Sigmoid colon (tissue), 4 donors: ENCODE data around the gene CDKL1.

Experiments used
- CTCF ChIP-seq, 4 experiments: fragments of 450-650 bp in 3 of 4; fragments of 200-600 bp in 1 of 4; IDR thresholded peaks; one replicate each; pipeline ENCODE4 v1.5.1; 2016 to 2019; ENCODE audit warnings: antibody characterized with exemption in 4 of 4, mild to moderate bottlenecking in 3 of 4, moderate library complexity in 2 of 4
- EP300 ChIP-seq, 4 donors: sonication (generic); formaldehyde crosslinking; IDR thresholded peaks; one replicate each; pipeline ENCODE4 v1.6.1; 2017; ENCODE audit warnings: antibody characterized with exemption in 4 of 4
- POLR2A ChIP-seq, 2 donors: fragments of 450-650 bp; IDR thresholded peaks; one replicate each; pipeline ENCODE4 v1.6.1; 2016; ENCODE audit warnings: antibody characterized with exemption in 2 of 2, mild to moderate bottlenecking in 2 of 2, moderate library complexity in 2 of 2
- POLR2AphosphoS5 ChIP-seq, 4 donors: sonication (generic); formaldehyde crosslinking; IDR thresholded peaks; one replicate each; pipeline ENCODE4 v1.6.1; 2017; ENCODE audit warnings: antibody characterized with exemption in 4 of 4

- TF ChIP-seq POLR2A (IDR thresholded peaks at IDR 0.05) (no peak), CTCF (IDR thresholded peaks at IDR 0.05) (no peak), EP300 (IDR thresholded peaks at IDR 0.05) (no peak), POLR2AphosphoS5 (IDR thresholded peaks at IDR 0.05) (no peak)
Measured at GRCh38 chr14:50375760-50376159, 20.9 kb downstream of the CDKL1 start.
